HEK293T (cell line): ENCODE measurements around the gene SLC39A8.

Experiments used
- BHLHE40 ChIP-seq: fragments of 450-650 bp; IDR thresholded peaks from 2 replicates; pipeline ENCODE4 v1.6.1; 2016; ENCODE audit warnings: mild to moderate bottlenecking, moderate library complexity, borderline replicate concordance
- ELF4 ChIP-seq: fragments of 450-650 bp; IDR thresholded peaks from 2 replicates; pipeline ENCODE4 v1.6.1; 2017; ENCODE audit warnings: antibody characterized with exemption
- FOXA1 ChIP-seq: fragments of 450-650 bp; IDR thresholded peaks from 2 replicates; pipeline ENCODE4 v1.6.1; 2016; ENCODE audit warnings: mild to moderate bottlenecking
- FOXK2 ChIP-seq: fragments of 450-650 bp; IDR thresholded peaks from 2 replicates; pipeline ENCODE4 v1.6.1; 2016; ENCODE audit warnings: mild to moderate bottlenecking
- FOXM1 ChIP-seq: fragments of 450-650 bp; IDR thresholded peaks from 2 replicates; pipeline ENCODE4 v1.6.1; 2017; ENCODE audit warnings: mild to moderate bottlenecking, borderline replicate concordance
- HDGF ChIP-seq: fragments of 450-650 bp; IDR thresholded peaks from 2 replicates; pipeline ENCODE4 v1.6.1; 2017; ENCODE audit warnings: antibody characterized with exemption, borderline replicate concordance
- SP1 ChIP-seq: fragments of 450-650 bp; IDR thresholded peaks from 2 replicates; pipeline ENCODE4 v1.6.1; 2017
- SUZ12 ChIP-seq: fragments of 450-650 bp; IDR thresholded peaks from 2 replicates; pipeline ENCODE4 v1.6.1; 2016; ENCODE audit warnings: mild to moderate bottlenecking
- TARDBP ChIP-seq: fragments of 450-650 bp; IDR thresholded peaks from 2 replicates; pipeline ENCODE4 v1.6.1; 2016
- ZNF384 ChIP-seq: fragments of 450-650 bp; IDR thresholded peaks from 2 replicates; pipeline ENCODE4 v1.6.1; 2016

GRCh38 chr4:102311912-102312311 lies 33.4 kb downstream of the SLC39A8 start:
- TF ChIP-seq FOXA1: no peak
- TF ChIP-seq SP1: no peak
- TF ChIP-seq BHLHE40: no peak
- no peak for TF ChIP-seq SUZ12
- TF ChIP-seq TARDBP: no peak
- TF ChIP-seq HDGF: no peak
- no peak for TF ChIP-seq FOXM1
- no peak for TF ChIP-seq FOXK2
- no peak for TF ChIP-seq ELF4
- TF ChIP-seq ZNF384: no peak
